Stimulated activated CD8-positive, alpha-beta memory T cell treated with anti-CD3 and anti-CD28 coated beads, Interleukin-2, amount 100 ng/mL, for 48 hours (primary cell): ENCODE results near the gene NXF1.
A peak's percentile ranks its signal among the peaks of the same experiment; 100 is the strongest.
"Not testable (repeated sequence)": the region's sequence is repeated elsewhere in the genome, so short reads cannot be mapped to it uniquely, and the experiment has no call there.

ENCODE experiments used
- DNase-seq, 2 donors: peaks; one replicate each; pipeline ENCODE4 v3.0.0-alpha.2; 2020; ENCODE audit warnings: low read depth in 2 of 2

Gene NXF1

DNA sequence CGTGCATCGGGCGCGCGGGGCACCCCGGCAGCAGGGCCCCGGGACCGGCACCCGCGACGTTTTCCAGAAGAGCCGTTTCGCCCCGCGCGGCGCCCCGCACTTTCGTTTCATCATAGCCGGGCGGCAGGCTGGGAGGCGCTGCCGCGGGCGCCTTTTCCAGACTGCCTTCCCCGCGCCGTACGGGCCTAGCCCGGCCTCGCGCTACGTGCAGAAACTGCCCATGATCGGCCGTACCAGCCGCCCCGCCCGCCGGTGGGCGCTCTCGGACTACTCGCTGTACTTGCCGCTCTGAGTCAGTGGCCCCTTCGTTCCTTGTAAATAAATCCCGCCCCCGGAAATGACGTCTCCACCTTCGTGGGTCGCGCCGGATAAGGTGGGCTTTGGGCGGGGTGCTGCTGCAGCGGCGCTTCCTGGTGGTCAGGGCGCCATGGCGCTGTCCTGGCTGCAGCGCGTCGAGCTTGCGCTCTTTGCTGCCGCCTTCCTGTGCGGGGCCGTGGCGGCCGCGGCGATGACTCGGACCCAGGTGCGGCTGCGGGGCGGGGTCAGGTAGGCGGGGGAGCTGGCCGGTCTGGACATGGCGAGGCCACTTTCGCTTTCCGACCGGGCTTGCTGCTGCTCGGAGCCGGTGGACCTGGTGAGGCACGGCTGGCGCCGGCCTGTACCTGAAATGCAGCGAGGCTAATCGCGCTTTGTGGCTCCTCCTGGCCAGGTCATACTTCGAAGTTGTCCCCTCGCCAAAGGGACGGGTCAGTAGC, 18.1 kb downstream of the NXF1 start, which contains the start of gene TMEM179B:
Gene TMEM179B, plus strand, starts transcription at position 398 of the 755 bp plus-strand sequence. Its CDS starts 30 bp downstream, at position 428.
- DNase-seq: peak; percentile 97 to 99

DNA sequence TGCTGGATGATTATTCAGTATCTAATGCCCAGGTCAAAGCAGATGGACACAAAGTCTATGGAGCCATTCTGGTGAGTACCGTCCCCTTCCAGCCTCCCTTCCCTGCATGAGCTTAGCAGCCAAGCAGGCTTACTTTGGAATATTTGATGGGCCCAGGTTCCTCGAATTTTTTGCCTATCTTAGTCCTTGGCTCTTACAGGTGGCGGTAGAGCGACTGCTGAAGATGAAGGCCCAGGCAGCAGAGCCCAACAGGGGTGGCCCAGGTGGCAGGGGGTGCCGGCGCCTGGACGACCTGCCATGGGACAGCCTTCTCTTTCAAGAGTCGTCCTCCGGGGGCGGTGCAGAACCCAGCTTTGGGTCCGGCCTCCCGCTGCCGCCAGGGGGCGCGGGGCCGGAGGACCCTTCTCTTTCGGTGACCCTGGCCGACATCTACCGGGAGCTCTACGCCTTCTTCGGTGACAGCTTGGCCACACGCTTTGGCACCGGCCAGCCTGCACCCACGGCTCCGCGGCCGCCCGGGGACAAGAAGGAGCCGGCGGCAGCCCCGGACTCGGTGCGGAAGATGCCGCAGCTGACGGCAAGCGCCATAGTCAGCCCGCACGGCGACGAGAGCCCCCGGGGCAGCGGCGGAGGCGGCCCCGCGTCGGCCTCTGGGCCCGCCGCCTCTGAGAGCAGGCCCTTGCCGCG, 18.8 kb downstream of the NXF1 start:
- DNase-seq: peak; percentile 80 to 84

DNA sequence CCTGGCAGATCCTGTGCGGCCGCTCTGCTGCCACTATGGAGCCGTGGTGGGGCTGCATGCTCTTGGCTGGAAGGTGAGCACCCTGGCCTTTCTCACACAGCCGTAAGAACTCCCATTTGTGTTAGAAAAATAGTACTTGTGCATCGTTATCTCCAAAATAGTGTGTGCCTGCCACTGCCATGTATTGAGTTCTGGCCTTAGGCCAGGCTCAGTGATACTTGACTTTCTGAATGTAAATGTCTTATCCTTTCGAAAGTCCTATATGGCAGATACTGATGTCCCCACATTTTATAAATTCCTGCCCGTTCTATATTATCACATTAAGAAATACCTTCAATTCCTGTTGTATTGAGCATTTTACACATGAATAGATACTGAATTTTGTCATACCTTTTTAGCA, 22.5 kb downstream of the NXF1 start:
- DNase-seq: no peak

DNA sequence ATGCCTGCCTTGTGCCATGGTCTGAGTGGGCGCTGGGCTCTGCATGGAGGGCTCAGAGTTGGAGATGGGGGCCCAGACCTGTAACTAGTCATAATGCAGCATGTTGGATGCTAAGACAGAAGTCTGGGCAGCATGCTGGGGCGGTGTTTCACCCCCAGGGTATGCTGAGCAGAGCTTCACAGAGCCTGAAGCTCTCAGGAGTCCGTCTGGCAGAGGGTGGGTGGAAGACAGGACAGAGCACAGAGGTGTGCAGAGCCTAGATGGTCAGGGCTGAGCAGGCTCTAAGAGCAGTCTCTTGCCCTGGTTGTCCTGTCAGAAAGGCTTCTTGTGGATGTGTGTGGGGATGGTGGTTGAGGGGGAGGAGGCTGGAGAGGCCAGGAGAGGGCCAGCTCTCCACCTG, 26.8 kb downstream of the NXF1 start:
- no peak for DNase-seq

DNA sequence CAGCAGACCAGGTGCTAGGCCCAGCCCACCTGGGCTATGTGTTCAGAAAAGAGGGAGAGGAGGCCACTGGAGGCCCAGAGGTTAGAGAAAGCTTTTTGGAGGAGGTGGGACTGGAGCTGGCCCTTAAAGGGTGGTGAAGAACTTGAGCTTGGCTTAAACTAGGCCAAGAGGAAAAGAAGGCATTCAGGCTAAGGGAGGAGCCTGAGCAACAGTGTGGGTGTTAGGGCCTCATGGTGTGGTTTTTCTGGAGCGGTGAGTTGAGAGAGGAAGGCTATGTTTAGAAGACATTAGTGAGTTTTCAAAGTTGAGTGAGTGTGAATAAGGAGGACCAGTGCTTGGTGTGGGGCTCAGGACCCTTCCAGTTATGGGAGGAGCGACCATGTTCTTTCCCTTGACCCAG, 27.9 kb downstream of the NXF1 start:
- DNase-seq: no peak

DNA sequence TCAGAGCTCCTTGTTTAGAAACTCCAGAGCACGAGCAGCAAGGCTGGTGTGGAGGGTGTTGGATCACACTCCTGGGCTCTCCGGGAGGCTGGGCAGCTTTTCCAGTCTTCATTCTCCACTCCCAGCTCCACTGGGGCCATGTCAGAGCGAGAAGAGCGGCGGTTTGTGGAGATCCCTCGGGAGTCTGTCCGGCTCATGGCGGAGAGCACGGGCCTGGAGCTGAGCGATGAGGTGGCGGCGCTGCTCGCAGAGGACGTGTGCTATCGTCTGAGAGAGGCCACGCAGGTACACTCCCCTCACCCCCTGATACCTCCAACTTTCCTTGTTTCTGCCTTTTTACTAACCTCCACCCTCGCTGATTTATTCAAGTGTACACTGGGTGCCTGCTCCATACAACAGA, 29.6 kb downstream of the NXF1 start:
- DNase-seq: no peak

DNA sequence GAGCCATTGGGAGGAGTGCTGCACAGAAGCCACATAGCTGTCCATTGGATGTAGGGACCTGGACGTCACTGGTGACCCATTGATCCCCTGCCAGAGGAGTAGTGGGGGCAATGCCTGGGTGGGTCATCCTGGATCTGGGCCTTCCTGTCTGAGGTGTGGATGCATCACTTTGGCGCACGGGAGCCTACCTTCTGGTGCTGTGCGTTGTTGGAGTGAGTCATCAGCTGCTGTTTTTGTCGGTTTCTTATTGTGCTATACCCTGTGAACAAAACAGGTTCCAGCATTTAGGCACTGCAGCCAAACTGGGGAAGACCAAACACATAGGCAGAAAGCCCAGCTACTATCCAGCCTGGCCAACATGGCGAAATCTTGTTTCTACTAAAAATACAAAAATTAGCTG, 30.8 kb downstream of the NXF1 start:
- DNase-seq: no peak

DNA sequence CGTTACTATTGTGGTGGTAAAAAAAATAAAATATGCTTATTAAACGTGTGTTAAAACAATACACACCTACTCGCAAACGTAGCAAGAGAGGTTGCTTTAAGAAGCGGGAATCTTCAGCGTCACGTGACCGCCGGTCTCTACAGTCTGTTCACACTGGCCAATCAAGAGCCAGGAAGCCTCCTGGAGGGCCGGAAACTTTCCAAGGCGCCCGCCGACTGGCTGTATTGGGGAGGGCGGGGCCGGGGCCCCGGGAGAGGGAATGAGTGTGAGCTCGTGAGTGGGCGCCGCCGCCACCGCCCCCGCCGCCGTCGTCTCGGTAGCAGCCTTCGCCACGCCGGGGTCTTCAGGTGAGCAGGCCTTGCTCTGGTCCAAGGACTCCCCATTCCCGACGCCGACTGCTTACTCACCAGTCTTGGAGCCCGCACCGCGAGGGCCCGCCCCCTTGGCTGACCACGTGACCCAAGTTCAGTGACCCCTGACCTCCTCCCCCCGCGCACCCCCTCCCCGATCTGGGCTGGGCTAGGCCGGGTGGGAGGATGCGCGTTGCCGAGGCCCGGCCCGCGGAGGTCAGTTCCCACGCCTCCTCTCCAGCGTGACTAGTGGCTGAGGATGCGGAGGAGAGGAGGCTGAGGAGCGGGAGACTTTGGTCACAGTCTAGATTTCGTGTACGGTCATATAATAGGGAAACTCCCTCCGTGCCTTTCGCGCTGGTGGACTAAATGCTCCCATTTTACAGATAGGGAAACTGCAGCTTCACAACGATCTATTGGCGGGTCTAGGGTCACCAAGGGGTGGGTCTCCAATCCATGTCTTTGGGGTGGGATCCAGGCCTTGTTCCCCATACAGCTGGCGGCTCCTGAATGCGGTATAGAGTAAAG, 33.9 kb downstream of the NXF1 start, which contains the start of gene TAF6L:
Gene TAF6L, plus strand, starts transcription at position 253 of the 878 bp plus-strand sequence. CDS start 4,388 bp downstream, outside the sequence.
- peak; percentile 95 for DNase-seq

DNA sequence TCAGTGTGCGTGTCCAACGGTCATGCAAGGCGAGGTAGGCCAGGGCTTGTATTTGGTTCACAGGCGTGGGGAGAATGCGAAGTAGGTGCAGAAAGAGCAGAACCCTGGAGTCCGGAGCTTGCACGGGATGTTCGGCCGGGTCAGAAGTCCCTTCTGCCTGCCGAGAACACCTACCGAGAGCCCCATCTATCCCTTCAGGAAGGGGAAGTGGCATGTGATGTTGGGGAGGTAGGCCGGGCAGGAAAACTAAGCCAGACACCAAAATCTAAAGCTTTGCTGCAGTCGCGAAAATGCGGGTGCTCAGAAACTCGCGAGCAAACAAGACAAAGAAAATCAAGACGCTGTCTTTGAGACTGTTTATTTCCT, 34.5 kb downstream of the NXF1 start:
- DNase-seq: no peak

DNA sequence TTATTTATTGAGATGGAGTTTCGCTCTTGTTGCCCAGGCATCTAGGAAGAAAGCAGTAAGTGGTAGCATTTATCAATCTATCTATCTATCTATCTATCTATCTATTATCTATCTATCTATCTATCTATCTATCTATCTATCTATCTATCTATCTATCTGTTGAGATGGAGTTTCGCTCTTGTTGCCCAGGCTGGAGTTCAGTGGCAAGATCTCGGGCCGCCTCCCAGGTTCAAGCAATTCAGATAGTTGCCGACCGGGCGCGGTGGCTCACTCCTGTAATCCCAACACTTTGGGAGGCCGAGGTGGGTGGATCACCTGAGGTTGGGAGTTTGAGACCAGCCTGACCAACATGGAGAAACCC, 44.4 kb downstream of the NXF1 start:
- DNase-seq: not testable (repeated sequence)

DNA sequence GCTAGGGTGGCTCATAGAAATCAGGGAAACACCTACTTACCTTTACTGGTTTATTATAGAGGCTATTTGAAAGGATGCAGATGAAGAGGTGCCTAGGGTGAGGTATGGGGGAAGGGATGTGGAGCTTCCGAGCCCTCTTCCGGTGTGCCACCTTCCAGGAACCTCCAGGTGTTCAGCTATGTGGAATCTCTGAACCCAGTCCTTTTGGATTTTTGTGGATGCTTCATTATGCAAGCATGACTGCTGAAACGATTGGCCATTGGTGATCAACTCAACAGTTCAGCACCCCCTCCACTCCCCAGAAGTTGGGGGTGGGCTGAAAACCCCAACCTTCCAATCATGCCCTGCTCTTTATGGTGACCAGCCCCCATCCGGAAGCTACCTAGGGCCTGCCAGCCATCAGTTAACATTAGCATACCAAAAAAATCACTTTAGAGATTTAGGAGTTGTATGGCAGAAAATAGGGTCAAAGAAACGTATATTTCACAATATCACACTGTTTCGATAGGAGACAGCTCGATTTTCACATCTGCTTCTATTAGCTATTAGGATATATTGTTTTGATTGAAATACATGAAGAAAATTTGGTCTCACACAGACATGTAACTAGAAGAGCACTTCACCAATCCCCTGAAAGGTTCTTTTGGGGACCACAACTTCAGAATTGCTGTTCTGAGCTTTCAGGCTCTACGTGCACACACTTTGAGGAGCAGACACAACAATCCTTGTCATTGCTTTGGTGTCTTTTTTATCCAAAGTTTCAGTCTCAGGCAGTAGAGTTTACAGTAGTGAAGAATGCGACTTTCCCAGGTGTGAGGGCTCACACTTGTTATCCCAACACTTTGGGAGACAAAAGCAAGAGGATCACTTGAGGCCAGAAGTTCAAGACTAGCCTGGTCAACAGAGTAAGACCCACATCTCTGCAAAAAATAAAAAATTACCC, 47.1 kb downstream of the NXF1 start:
- DNase-seq: no peak

DNA sequence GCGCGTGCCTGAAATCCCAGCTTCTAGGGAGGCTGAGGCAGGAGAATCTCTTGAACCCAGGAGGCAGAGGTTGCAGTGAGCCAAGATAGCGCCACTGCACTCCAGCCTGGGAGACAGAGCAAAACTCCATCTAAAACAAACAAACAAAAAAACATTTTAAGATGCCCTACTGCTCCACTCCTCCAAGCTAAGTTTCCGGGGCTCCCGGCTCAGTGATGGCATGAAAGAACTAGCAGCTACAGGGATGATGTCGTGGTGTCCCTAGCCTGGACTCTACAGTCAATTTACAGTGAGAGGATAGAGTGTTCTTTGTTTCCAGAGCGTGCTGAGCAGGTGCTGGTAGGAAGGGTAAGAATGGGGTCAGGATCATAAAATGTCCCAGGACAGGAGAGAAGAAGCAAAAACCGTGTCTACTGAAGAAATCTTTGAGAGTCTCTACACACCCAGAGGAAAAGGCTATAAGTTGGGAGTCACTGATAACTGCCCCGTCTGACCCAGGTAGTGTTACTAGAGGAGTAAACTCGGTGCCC, 50.1 kb downstream of the NXF1 start:
- DNase-seq: no peak

DNA sequence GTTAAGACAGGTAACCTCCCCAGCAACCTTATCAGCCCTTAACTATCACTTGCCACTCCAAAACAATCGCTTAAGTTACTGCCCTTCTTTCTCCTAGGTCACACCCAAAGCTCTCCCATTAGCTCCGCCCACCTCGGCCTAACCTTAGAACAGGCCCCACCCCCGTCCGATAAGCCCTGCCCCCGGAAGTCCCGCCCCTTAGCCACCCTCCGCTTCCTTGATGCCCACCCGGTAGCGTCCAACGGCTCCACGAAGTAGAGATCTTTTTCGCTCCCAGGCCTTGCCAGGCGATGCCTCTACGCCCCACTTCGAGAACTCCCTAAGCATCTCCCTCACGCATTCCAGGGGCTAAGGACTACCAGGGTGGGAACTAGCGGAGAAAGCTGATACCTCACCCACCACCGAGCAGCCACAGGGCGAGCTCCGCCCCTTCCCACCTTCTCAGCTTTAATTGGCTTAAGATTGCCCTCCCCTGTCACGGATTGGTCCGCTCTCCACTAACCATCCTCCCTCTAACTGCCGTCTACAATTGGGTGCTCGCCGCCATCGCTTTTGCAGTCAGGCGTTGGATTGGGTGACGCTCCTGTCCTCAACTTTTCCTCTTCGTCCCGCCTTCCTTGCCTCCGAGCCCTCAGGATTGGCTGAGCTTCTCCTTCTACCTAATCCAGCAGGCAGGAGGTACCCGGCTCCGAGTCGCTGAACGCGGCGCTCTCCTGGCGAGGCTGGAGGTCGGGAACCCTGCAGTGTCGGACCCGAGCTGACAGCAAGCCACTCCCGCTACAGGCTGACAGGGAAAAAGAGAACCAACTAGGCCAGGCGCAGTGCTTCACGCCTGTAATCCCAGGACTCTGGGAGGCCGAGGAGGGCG, 51.3 kb downstream of the NXF1 start, which contains the start of gene ZBTB3:
Gene ZBTB3, minus strand, starts transcription at position 425 of the 868 bp plus-strand sequence. CDS start 496 bp downstream, outside the sequence.
- DNase-seq: peak; percentile 92 to 96

DNA sequence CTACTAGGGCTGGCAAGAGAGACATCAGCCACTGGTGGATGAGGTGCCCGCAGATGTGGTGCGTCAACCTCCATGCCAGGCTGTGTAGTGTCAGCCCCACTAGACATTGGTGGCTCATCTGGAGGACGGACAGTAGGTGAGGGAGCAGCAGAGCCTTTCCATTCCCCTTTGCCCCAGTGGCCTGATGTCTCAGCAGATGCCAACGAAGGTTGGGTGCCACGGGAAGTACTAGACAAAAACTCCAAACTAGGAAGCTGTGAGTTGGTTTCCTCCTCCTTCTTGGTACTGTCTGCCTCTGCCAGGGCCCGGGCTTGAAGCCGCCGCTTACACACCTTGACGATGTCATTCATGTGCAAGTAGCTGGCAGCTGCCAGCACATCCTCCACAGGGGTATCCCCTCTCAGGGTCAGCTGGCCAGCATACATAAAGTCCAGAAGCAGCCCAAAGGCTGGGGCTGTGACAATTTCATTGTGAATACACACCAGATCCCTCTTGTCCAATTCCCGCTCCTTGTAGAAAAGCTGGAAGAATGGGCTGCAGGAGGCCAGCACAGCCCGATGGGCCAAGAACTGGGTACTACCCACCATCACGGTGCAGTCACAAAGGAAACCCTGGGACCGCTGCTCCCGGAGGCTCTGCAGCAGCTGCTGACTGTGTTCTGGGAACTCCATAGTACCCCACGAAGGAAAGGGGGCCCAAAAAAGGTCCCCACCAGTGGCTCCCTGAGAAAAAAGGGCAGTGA, 52.1 kb downstream of the NXF1 start:
- no peak for DNase-seq

DNA sequence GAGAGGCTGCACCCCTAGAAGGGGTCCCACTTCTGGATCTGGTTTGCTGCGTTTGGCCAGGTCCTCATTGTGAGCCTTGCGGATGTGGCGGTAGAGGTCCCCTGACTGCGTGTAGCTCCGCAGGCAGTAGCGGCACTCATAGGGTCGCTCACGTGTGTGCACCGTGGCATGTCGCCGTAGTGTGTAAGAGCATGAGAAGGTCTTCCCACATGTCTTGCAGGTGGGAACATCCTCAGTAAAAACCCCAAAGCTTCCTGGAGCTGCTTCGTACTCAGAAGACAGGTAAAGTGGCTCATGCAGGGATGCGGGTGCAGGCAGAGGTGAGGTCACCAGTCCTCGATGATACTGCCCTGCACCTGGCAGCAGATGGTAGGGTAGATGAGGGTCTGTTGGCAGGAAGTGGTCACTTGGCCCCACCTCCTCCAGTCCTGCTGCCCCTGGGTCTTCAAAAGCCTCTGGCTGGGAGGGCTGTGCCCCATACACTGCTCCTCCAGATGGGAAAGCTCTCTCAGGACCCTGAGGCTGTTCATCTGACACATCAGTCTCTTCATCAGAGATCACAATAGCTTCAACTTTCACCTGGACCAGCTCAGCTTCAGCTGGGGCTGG, 53.0 kb downstream of the NXF1 start:
- no peak for DNase-seq

DNA sequence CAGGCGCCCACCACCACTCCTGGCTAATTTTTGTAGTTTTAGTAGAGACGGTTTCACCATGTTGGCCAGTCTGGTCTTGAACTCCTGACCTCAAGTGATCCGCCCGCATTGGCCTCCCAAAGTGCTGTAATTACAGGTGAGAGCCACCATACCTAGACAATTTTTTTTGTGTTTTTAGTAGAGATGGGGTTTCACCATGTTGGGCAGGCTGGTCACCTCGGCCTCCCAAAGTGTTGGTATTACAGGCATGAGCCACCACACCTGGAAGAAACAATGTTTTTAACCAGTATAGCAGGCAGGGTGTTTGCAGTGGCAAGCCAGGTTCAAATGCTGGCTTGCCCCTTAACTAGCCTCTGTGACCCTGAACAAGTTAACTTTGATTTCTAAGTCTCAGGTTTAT, 55.3 kb downstream of the NXF1 start:
- DNase-seq: not testable (repeated sequence)

DNA sequence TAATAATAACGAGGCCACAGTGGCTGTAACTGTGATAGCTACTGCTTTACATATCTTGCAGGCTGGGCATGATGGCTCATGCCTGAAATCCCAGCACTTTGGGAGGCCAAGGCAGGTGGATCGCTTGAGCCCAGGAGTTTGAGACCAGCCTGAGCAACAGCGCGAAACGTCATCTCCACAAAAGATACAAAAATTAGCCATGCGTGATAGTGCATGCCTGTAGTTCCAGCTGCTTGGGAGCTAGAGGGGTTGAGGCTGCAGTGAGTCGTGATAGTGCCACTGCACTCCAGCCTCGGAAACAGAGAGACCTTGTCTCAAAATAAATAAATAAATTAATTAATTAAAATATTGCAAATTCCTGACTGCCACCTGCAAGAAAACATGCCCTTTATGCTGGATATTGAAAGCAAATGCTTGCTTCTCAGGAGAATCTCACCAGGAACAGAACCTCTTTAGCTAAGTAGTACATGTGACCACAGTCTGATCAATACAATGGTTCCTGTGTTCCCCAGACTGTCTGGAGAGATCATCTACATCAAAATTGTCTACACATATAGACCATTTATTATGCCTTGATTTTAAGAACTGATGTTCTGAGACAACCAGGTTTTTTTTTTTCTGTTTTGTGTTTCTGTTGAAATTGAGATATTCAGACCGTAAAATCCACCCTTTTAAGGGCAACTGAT, 57.6 kb downstream of the NXF1 start:
- no peak for DNase-seq
